Measurements from ENCODE around the gene PFKM. TPM values are rescaled to one million over a fixed set of nuclear protein-coding genes. Genes with fewer than 3 reads are reported as not detected.
A peak's percentile ranks its signal among the peaks of the same experiment; 100 is the strongest.

The PFKM gene
- total and polyA plus RNA-seq, 4 donors, result 4.5 to 23.9 (median 5.8) TPM

- Histone ChIP-seq H3K9ac (ENCODE audit: low read depth in 1 of 2, low read length in 2 of 2) (no peak overlapping the region), H3K36me3 (ENCODE audit: control insufficient read depth in 4 of 4, insufficient read depth in 3 of 4, low read depth in 1 of 4, low read length in 3 of 4) (no peaks in the 10 kb centered on the region), H3K27me3 (ENCODE audit: control insufficient read depth in 4 of 4, insufficient read depth in 4 of 4, low read length in 3 of 4) (no peaks in the 10 kb centered on the region), H3K27ac (ENCODE audit: low read depth in 1 of 2, low read length in 2 of 2) (no peak overlapping the region), H3K9me3 (ENCODE audit: control insufficient read depth in 4 of 4, low read length in 3 of 4) (no peaks in the 10 kb centered on the region), H3K4me1 (ENCODE audit: control insufficient read depth in 4 of 4, insufficient read depth in 4 of 4, low read length in 3 of 4) (peaks cover 0 to 3% (median 0%) of the 10 kb centered on the region in 4 donors), H3K4me3 (ENCODE audit: low read depth in 1 of 3, low read length in 3 of 3) (no peak overlapping the region)
- TF ChIP-seq HNF4A (conservative IDR thresholded peaks at IDR 0.05) (peak; percentile 14 to 21), RAD21 (IDR thresholded peaks at IDR 0.05) (peak; percentile 94 to 96), NR2F2 (IDR thresholded peaks at IDR 0.05) (no peak), CTCF (IDR thresholded peaks at IDR 0.05; ENCODE audit: low read depth, low read length, missing input control) (peak; percentile 93), FOXA1 (IDR thresholded peaks at IDR 0.05) (no peak)
- 6% methylated on average over 2 of the region's 2 CpGs for WGBS
- no peak for DNase-seq (ENCODE audit: low spot score)
These were observed 46.2 kb downstream of the PFKM start for GRCh38 chr12:48165089-48165981.

- H3K4me3 ChIP-seq (ENCODE audit: low read depth in 1 of 3, low read length in 3 of 3), result no peak overlapping the region
- H3K27ac ChIP-seq (ENCODE audit: low read depth in 1 of 2, low read length in 2 of 2), result no peak overlapping the region
- no peak overlapping the region for H3K9ac ChIP-seq (ENCODE audit: low read depth in 1 of 2, low read length in 2 of 2)
- no peak for DNase-seq (ENCODE audit: low spot score)
- TF ChIP-seq REST (IDR thresholded peaks at IDR 0.05), result no peak
- no peak for TF ChIP-seq FOXA2 (IDR thresholded peaks at IDR 0.05)
- TF ChIP-seq EGR1 (IDR thresholded peaks at IDR 0.05; ENCODE audit: low read depth in 2 of 2), result no peak
- no peak for TF ChIP-seq FOXA1 (IDR thresholded peaks at IDR 0.05)
- TF ChIP-seq YY1 (IDR thresholded peaks at IDR 0.05), result no peak
- no peak for TF ChIP-seq SP1 (IDR thresholded peaks at IDR 0.05)
- no peak for TF ChIP-seq HNF4G (IDR thresholded peaks at IDR 0.05)
- no peak for TF ChIP-seq NR2F2 (IDR thresholded peaks at IDR 0.05)
- TF ChIP-seq RXRA (IDR thresholded peaks at IDR 0.05), result no peak
- no peak for TF ChIP-seq CTCF (IDR thresholded peaks at IDR 0.05; ENCODE audit: low read depth, low read length, missing input control)
- TF ChIP-seq MAX (IDR thresholded peaks at IDR 0.05), result no peak
- TF ChIP-seq ZBTB33 (IDR thresholded peaks at IDR 0.05), result no peak
- TF ChIP-seq HNF4A (conservative IDR thresholded peaks at IDR 0.05), result no peak
- TF ChIP-seq TAF1 (conservative IDR thresholded peaks at IDR 0.05), result no peak
- no peak for TF ChIP-seq JUND (IDR thresholded peaks at IDR 0.05)
- TF ChIP-seq GABPA (IDR thresholded peaks at IDR 0.05 in 1 of 2, conservative IDR thresholded peaks at IDR 0.05 in 1 of 2), result no peak
- 84% methylated on average over 19 of the region's 19 CpGs for whole genome bisulfite sequencing
- no peaks in the 10 kb centered on the region for H3K9me3 ChIP-seq (ENCODE audit: control insufficient read depth in 4 of 4, low read length in 3 of 4)
- H3K27me3 ChIP-seq (ENCODE audit: control insufficient read depth in 4 of 4, insufficient read depth in 4 of 4, low read length in 3 of 4), result no peaks in the 10 kb centered on the region
- peaks cover 0 to 3% (median 0%) of the 10 kb centered on the region in 4 donors for H3K4me1 ChIP-seq (ENCODE audit: control insufficient read depth in 4 of 4, insufficient read depth in 4 of 4, low read length in 3 of 4)
- H3K36me3 ChIP-seq (ENCODE audit: control insufficient read depth in 4 of 4, insufficient read depth in 3 of 4, low read depth in 1 of 4, low read length in 3 of 4), result no peaks in the 10 kb centered on the region
These were observed 49.8 kb downstream of the PFKM start for GRCh38 chr12:48169011-48169410.
